Subcutaneous abdominal adipose tissue (tissue), 5 donors: ENCODE data around the gene ZBTB5.
"Not testable (repeated sequence)": the region's sequence is repeated elsewhere in the genome, so short reads cannot be mapped to it uniquely, and the experiment has no call there.

ENCODE experiments used
- H3K27ac ChIP-seq: one replicate; pipeline ENCODE4 v1.7.0; 2013; ENCODE audit warnings: low read depth, mild to moderate bottlenecking, inconsistent platforms, low read length, moderate library complexity
- H3K27me3 ChIP-seq, 5 donors: one replicate each; pipeline ENCODE4 v1.7.0; 2013; ENCODE audit warnings: low read length in 5 of 5, inconsistent platforms in 1 of 5; ENCODE audit not compliant: control insufficient read depth in 5 of 5, insufficient read depth in 4 of 5
- H3K36me3 ChIP-seq, 5 donors: one replicate each; pipeline ENCODE4 v1.7.0; 2013; ENCODE audit warnings: low read length in 5 of 5; ENCODE audit not compliant: control insufficient read depth in 5 of 5, insufficient read depth in 5 of 5
- H3K4me1 ChIP-seq, 5 donors: one replicate each; pipeline ENCODE4 v1.7.0; 2013; ENCODE audit warnings: low read length in 5 of 5, mild to moderate bottlenecking in 3 of 5, moderate library complexity in 1 of 5; ENCODE audit not compliant: control insufficient read depth in 5 of 5, insufficient read depth in 5 of 5
- H3K4me3 ChIP-seq, 5 donors: one replicate each; pipeline ENCODE4 v1.7.0; 2013; ENCODE audit warnings: low read length in 5 of 5, low read depth in 1 of 5
- H3K9ac ChIP-seq, 5 donors: one replicate each; pipeline ENCODE4 v1.7.0; 2013; ENCODE audit warnings: low read length in 5 of 5, mild to moderate bottlenecking in 4 of 5, moderate library complexity in 3 of 5
- H3K9me3 ChIP-seq, 5 donors: one replicate each; pipeline ENCODE4 v1.7.0; 2013; ENCODE audit warnings: low read length in 5 of 5; ENCODE audit not compliant: control insufficient read depth in 5 of 5
- donor health status: healthy.
- donor health status: healthy.
- donor health status: healthy.
- donor health status: healthy.
- donor health status: healthy.

Gene ZBTB5

GRCh38 chr9:37491939-37492338 is 26.7 kb upstream of the ZBTB5 start:
- H3K9me3 ChIP-seq, result no peaks in the 10 kb centered on the region
- no peak overlapping the region for H3K9ac ChIP-seq
- H3K4me3 ChIP-seq, result no peak overlapping the region
- no peaks in the 10 kb centered on the region for H3K27me3 ChIP-seq
- no peak overlapping the region for H3K27ac ChIP-seq
- peaks cover 27 to 66% (median 55%) of the 10 kb centered on the region in 5 donors for H3K36me3 ChIP-seq
- H3K4me1 ChIP-seq, result peaks cover 0 to 16% (median 13%) of the 10 kb centered on the region in 5 donors

DNA sequence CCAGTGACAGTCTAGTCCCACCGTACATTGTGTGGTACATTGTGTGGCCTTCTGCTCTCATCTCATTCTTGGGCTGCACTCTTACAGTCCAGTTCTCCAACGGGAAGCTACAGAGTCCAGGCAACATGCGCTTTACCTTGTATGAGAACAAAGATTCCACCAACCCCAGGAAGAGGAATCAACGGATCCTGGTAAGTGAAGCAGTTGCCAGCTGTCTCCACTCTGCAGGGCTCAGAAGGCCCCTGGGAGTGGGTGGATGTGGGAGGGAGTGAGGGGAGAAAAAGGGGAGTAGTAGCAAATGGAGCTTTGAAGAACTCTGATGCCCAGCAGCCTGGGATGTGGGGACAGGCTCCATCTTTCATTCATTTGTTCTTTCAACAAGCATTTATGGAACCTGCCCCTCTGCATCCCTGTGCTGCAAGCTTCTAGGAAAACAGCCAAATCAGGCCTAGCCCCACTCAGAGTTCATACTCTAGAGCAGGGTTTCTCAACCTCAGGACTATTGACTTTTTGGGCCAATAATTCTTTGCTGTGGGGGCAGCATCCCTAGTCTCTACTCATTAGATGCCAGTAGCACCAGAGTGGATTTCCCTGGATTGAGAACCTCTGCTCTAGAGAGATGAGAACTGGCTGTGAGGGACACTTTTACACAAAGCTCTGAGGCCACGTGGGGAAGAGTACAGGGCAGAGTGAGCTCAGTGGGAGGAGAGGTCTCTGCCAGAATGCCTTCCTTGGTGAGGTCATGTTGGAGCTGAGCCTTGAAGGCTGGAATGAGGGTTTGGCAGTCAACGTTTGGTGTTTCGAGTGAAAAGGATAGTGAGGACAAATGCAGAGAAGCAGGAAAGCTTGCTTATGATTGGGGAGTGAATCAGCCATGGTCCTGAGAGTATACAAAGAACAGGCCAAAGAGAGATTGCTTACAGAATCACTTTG is 21.6 kb upstream of the ZBTB5 start:
- H3K4me1 ChIP-seq, result peaks cover 2 to 34% (median 32%) of the 10 kb centered on the region in 5 donors
- peaks cover 9 to 19% (median 15%) of the 10 kb centered on the region in 5 donors for H3K36me3 ChIP-seq
- no peaks in the 10 kb centered on the region for H3K9me3 ChIP-seq
- H3K4me3 ChIP-seq, result peak overlapping the region; percentile 67 to 92 (median 82)
- peak overlapping the region; percentile 93 for H3K27ac ChIP-seq
- H3K9ac ChIP-seq, result peak overlapping the region; percentile 92 to 96 (median 94)
- H3K27me3 ChIP-seq, result peaks cover 0 to under 1% (median 0%) of the 10 kb centered on the region in 5 donors

DNA sequence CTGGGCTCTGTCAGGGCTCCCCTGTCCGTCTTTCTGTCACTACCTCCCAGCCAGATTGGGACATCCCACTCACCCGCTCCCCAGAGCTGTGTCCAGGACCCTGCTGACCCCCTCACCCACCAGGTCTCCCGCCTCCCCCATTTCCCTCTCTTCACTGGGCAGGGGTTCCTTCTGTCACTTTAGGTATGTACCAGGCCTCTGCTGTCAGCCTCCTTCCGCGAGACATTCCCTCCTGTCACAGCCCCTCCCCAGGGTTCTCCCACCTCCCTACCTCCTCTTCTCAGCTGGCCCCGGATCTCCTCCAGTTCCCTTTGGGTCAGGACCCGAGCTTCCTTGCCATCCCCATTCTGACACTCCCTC is 21.0 kb upstream of the ZBTB5 start:
- H3K9ac ChIP-seq, result peak overlapping the region; percentile 92 to 96 (median 94)
- no peaks in the 10 kb centered on the region for H3K9me3 ChIP-seq
- H3K27ac ChIP-seq, result peak overlapping the region; percentile 93
- H3K27me3 ChIP-seq, result peaks cover 0 to 5% (median 0%) of the 10 kb centered on the region in 5 donors
- peaks cover 2 to 34% (median 32%) of the 10 kb centered on the region in 5 donors for H3K4me1 ChIP-seq
- H3K4me3 ChIP-seq, result peak overlapping the region; percentile 67 to 92 (median 82)
- H3K36me3 ChIP-seq, result peaks cover 8 to 17% (median 13%) of the 10 kb centered on the region in 5 donors

DNA sequence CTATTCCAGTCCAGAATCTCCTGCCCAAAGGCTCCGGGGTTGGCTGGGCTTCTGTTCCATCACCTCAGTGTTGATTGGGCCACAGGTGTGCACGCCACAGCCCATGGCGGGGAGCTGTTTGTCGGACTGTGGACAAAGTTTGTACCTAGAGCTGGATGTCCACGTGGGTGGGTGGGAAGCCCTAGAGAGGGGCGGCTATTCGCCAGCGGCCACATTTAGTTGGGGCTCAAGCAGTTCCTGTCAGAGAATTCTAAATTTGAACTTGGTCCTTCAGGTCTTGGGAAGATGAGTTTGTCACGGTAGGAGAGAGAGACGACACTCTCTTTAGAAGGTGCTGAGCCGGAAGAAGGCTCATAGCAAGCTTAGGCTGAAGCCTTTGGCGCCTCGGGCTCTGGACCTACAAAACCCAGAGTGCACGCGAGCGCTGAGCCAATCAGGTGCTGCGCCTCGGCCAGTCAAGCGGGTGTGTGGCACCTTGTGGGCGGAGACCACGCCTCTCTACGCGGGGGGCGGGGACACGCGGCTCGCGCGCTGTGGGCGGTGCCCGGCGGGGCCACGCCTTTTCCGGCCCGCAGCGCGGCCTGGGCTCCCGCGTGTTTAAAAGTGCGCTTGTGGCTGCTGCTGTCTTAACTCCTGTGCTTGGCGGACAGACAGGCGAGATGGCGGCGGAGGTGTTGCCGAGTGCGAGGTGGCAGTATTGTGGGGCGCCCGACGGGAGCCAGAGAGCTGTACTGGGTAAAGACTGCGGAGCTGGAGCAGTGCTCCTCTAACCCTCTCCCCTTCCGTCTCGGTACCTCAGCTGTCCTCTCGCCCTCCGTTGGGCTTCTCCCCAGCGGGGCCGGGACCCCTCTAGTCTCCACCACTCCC is 20.4 kb upstream of the ZBTB5 start, which contains the start of gene POLR1E:
POLR1E (plus strand) TSS at position 560 of the 867 bp plus-strand sequence; CDS start at position 660, 100 bp downstream.
- Histone ChIP-seq H3K9ac (peak within 1 kb of the TSS; percentile 92 to 96 (median 94)), H3K9me3 (no peaks in the 10 kb centered on the region), H3K27ac (peak within 1 kb of the TSS; percentile 93), H3K36me3 (peaks cover 3 to 15% (median 12%) of the 10 kb centered on the region in 5 donors), H3K4me1 (peaks cover 2 to 34% (median 32%) of the 10 kb centered on the region in 5 donors), H3K4me3 (peak within 1 kb of the TSS; percentile 79 to 92 (median 82)), H3K27me3 (peaks cover 0 to 5% (median 0%) of the 10 kb centered on the region in 5 donors)

DNA sequence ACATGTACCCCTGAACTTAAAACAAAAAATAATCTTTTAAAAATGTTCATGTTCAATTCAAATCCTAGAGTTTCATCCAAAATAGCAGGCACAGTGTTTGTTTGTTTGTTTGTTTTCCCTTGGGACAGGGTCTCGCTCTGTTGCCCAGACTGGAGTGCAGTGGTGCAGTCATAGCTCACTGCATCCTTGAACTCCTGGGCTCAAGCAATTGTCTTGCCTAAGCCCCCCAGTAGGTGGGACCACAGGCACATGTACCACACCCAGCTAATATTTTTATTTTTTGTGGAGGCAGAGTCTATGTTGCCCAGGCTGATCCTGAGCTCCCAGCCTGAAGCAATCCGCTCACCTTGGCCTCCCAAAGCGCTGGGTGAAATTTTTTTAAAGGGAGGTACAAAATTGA is 15.5 kb upstream of the ZBTB5 start:
- Histone ChIP-seq H3K36me3 (no peaks in the 10 kb centered on the region), H3K9me3 (no peaks in the 10 kb centered on the region), H3K27ac (no peak overlapping the region), H3K27me3 (peaks cover 0 to 5% (median 0%) of the 10 kb centered on the region in 5 donors), H3K4me1 (peaks cover 0 to 9% (median 6%) of the 10 kb centered on the region in 5 donors), H3K4me3 (no peak overlapping the region), H3K9ac (no peak overlapping the region)

DNA sequence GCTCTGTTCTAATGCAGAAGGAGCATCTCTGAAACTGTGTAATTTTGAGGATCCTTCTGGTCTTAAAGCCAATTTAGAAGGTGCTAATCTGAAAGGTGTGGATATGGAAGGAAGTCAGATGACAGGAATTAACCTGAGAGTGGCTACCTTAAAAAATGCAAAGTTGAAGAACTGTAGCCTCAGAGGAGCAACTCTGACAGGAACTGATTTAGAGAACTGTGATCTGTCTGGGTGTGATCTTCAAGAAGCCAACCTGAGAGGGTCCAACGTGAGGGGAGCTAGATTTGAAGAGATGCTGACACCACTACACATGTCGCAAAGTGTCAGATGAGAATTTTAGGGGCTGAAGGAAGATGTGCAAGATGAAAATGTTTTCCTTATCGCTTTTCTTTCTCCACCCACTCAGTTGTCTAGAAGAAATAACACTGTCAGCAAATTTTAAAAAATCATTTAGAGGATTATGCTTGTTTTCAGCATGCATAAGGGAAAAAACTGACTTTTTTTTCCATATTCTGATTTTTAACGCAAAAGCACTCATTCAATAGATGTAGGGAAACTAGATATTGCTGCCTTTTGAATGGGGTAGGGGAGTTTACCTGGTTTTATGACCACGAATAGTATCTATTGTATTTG is 12.9 kb upstream of the ZBTB5 start:
- H3K36me3 ChIP-seq, H3K9ac ChIP-seq, H3K27ac ChIP-seq, H3K4me3 ChIP-seq, H3K9me3 ChIP-seq, H3K27me3 ChIP-seq, H3K4me1 ChIP-seq: not testable (repeated sequence)

GRCh38 chr9:37477443-37477842 is 12.2 kb upstream of the ZBTB5 start:
- H3K27ac ChIP-seq, H3K4me1 ChIP-seq, H3K27me3 ChIP-seq, H3K9me3 ChIP-seq, H3K36me3 ChIP-seq, H3K4me3 ChIP-seq, H3K9ac ChIP-seq: not testable (repeated sequence)

DNA sequence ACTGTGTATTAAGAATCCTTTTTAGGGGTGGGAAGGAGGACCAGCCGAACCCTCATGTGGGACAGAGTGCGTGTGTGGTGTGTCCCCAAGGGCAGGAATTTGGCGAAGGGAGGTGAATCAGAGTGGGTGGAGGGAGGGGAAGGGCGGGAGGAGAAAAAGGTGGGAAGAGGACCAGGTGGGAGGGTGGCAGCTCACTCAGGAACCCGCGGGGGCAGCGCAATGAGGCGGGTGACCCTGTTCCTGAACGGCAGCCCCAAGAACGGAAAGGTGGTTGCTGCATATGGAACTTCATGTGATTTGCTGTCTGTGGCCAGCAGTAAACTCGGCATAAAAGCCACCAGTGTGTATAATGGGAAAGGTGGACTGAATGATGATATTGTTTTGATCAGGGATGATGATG is 11.7 kb upstream of the ZBTB5 start:
- Histone ChIP-seq H3K4me1 (peaks cover 0 to 9% (median 4%) of the 10 kb centered on the region in 5 donors), H3K27me3 (peaks cover 0 to 5% (median 0%) of the 10 kb centered on the region in 5 donors), H3K27ac (no peak overlapping the region), H3K9me3 (peaks cover 0 to 6% (median 0%) of the 10 kb centered on the region in 5 donors), H3K4me3 (no peak overlapping the region), H3K9ac (no peak overlapping the region), H3K36me3 (no peaks in the 10 kb centered on the region)

- Histone ChIP-seq H3K9ac (no peak overlapping the region), H3K36me3 (no peaks in the 10 kb centered on the region), H3K4me3 (no peak overlapping the region)
Measured at GRCh38 chr9:37474438-37474837, 9.2 kb upstream of the ZBTB5 start.

More at GRCh38 chr9:37474438-37474837, 9.2 kb upstream of the ZBTB5 start:
- peaks cover 0 to 6% (median 0%) of the 10 kb centered on the region in 5 donors for H3K9me3 ChIP-seq
- no peaks in the 10 kb centered on the region for H3K27me3 ChIP-seq
- H3K27ac ChIP-seq, result no peak overlapping the region
- peaks cover 0 to 13% (median 4%) of the 10 kb centered on the region in 5 donors for H3K4me1 ChIP-seq
